Caco-2 (cell line): ENCODE data around the gene KCND3. TPM values are rescaled to one million over a fixed set of nuclear protein-coding genes. Genes with fewer than 3 reads are reported as not detected.

Experiments
- BruUV-seq: library from RNA; stranded (reverse); fragments of 400-500 nt; replicated peaks from 2 replicates; lab custom pipeline; 2021; lab: Mats Ljungman, UMichigan
- CTCF ChIA-PET: fragments of 300-600 bp; sonication (Branson Sonifier 250); formaldehyde crosslinking; loops from one replicate; lab custom pipeline; 2022; ENCODE audit warnings: antibody characterized with exemption; lab: Charles Lee
- POLR2A ChIA-PET: fragments of 300-600 bp; sonication (Branson Sonifier 250); formaldehyde crosslinking; loops from one replicate; lab custom pipeline; 2022; ENCODE audit warnings: antibody characterized with exemption; lab: Charles Lee
- DNase-seq, 2 experiments: peaks; one replicate each; pipeline versions ENCODE4 v3.0.0 to v3.0.0-alpha.2; 2020 to 2022
- H3K27me3 ChIP-seq: replicated peaks from 2 replicates; pipeline ENCODE4 v1.6.0; 2011; ENCODE audit warnings: low read length; ENCODE audit not compliant: control insufficient read depth, insufficient read depth
- H3K36me3 ChIP-seq: 2 replicates; pipeline ENCODE4 v1.5.1; 2011; ENCODE audit warnings: low read length; ENCODE audit not compliant: control insufficient read depth, insufficient read depth
- H3K4me1 ChIP-seq: fragments of 250-450 bp; sonication (Bioruptor Pico); 2 replicates; pipeline ENCODE4 v1.5.1; 2020; ENCODE audit warnings: mild to moderate bottlenecking
- H3K4me3 ChIP-seq: 2 replicates; pipeline ENCODE4 v1.5.1; 2011; ENCODE audit warnings: low read depth, mild to moderate bottlenecking, control low read depth, low read length
- H3K9me3 ChIP-seq: fragments of 250-450 bp; sonication (Bioruptor Pico); 2 replicates; pipeline ENCODE4 v1.5.1; 2020; ENCODE audit warnings: mild to moderate bottlenecking, moderate library complexity
- H3K27ac Mint-ChIP-seq: one replicate; pipeline ENCODE4 v1.8.0; 2022; ENCODE audit warnings: mixed read lengths; ENCODE audit not compliant: unreplicated experiment
- H3K27me3 Mint-ChIP-seq: one replicate; pipeline ENCODE4 v1.8.0; 2022; ENCODE audit warnings: mixed read lengths; ENCODE audit not compliant: insufficient read depth, unreplicated experiment
- H3K36me3 Mint-ChIP-seq: one replicate; pipeline ENCODE4 v1.8.0; 2022; ENCODE audit warnings: mild to moderate bottlenecking, mixed read lengths; ENCODE audit not compliant: insufficient read depth, unreplicated experiment
- H3K4me1 Mint-ChIP-seq: one replicate; pipeline ENCODE4 v1.8.0; 2022; ENCODE audit warnings: low read depth, mixed read lengths; ENCODE audit not compliant: unreplicated experiment
- H3K4me3 Mint-ChIP-seq: one replicate; pipeline ENCODE4 v1.8.0; 2022; ENCODE audit warnings: mild to moderate bottlenecking, moderate library complexity, mixed read lengths; ENCODE audit not compliant: unreplicated experiment
- H3K9me3 Mint-ChIP-seq: one replicate; pipeline ENCODE4 v1.8.0; 2022; ENCODE audit warnings: mixed read lengths; ENCODE audit not compliant: unreplicated experiment
- CTCF ChIP-seq, 2 experiments: fragments of 200-600 bp in 1 of 2; IDR thresholded peaks; 1 replicate in 1 of 2; 2 replicates in 1 of 2; pipeline versions ENCODE4 v1.5.1 to v1.8.0; 2011 to 2022; ENCODE audit warnings: antibody characterized with exemption in 1 of 2, control low read depth in 1 of 2, inconsistent platforms in 1 of 2, low read depth in 1 of 2, low read length in 1 of 2, mild to moderate bottlenecking in 1 of 2, moderate library complexity in 1 of 2; ENCODE audit not compliant: insufficient read depth in 1 of 2, severe bottlenecking in 1 of 2, unreplicated experiment in 1 of 2
- intact Hi-C: fragments of 100-400 bp; cut with micrococcal nuclease; formaldehyde crosslinking; loops from one replicate; pipeline ENCODE4 v1.10.0; 2022; ENCODE audit not compliant: unreplicated experiment
- total RNA-seq: library from RNA; stranded (reverse); gene quantifications from 2 replicates; pipeline ENCODE4 v1.2.3, GENCODE V29; 2022

Gene KCND3
- total RNA-seq, 1 experiment from 2014 or later = 5.1 TPM

GRCh38 chr1:111903871-111904449 is 85.5 kb downstream of the KCND3 start:
- BruUV-seq = no TSS peak
- CTCF ChIA-PET = interaction anchor here (0.6 kb wide), 1 partner anchor 1101 kb away, joined by 4 read pairs; no protein-coding TSS in a partner anchor
- H3K27me3 ChIP-seq = no peaks in the 10 kb centered on the region

DNA sequence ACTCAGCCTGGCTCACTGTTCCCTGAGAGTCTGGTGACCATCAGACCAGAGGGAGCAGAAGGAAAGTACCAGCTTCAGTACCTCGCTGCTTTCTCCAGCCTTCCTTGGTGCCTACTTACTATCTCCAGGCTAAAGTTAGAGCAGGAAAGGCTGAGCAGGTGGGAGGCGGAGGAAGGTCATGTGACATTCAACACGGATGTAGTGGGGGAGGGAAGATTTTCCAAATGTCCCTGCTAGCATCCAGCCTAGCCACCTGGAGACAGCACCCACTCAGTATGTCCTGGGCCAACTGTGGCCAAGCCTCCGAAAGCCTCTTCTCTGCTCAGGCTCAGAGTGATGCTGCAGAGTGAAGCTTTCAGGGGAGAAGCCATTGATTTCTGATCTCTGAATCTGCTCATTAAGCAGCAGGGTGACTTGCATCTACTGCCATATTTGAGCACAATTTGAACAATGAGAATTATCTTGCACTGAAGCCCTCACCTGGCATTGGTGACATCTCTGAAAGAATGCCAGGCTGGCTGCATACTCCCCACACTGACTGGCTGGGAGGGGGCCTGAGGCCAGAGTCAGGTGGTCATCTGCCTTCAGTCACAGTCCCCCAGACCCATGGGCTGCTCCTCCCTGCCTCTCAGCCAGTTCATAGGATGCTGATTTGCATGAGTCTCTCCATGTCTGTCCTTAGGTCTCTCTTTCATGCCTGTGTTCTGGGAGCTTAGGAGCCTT is 86.2 kb downstream of the KCND3 start:
- BruUV-seq = no TSS peak
- no peak for TF ChIP-seq CTCF (IDR thresholded peaks at IDR 0.05; ENCODE audit: insufficient read depth in 1 of 2, low read depth in 1 of 2, low read length in 1 of 2, severe bottlenecking in 1 of 2, unreplicated experiment in 1 of 2)
- H3K27me3 Mint-ChIP-seq = no peaks in the 10 kb centered on the region
- H3K4me1 Mint-ChIP-seq = no peaks in the 10 kb centered on the region
- ChIA-PET POLR2A (no interaction called here), CTCF (no interaction called here)
- no peaks in the 10 kb centered on the region for H3K9me3 Mint-ChIP-seq
- H3K36me3 Mint-ChIP-seq = no peaks in the 10 kb centered on the region
- Histone ChIP-seq H3K4me3 (no peak overlapping the region), H3K27me3 (no peaks in the 10 kb centered on the region), H3K36me3 (no peaks in the 10 kb centered on the region), H3K4me1 (no peaks in the 10 kb centered on the region), H3K9me3 (no peaks in the 10 kb centered on the region)
- DNase-seq = no peak
- intact Hi-C loops = no loop called here
- no peak overlapping the region for H3K27ac Mint-ChIP-seq
- H3K4me3 Mint-ChIP-seq = no peak overlapping the region

More at GRCh38 chr1:111903871-111904449, 85.5 kb downstream of the KCND3 start:
- Mint-ChIP-seq H3K36me3 (no peaks in the 10 kb centered on the region), H3K4me1 (no peaks in the 10 kb centered on the region), H3K27me3 (no peaks in the 10 kb centered on the region), H3K27ac (no peak overlapping the region), H3K4me3 (no peak overlapping the region), H3K9me3 (no peaks in the 10 kb centered on the region)
- POLR2A ChIA-PET = no interaction called here
- Histone ChIP-seq H3K9me3 (no peaks in the 10 kb centered on the region), H3K4me3 (no peak overlapping the region), H3K4me1 (no peaks in the 10 kb centered on the region), H3K36me3 (no peaks in the 10 kb centered on the region)
- intact Hi-C loops = no loop called here
- DNase-seq = no peak
- TF ChIP-seq CTCF (IDR thresholded peaks at IDR 0.05; ENCODE audit: insufficient read depth in 1 of 2, low read depth in 1 of 2, low read length in 1 of 2, severe bottlenecking in 1 of 2, unreplicated experiment in 1 of 2) = no peak

- H3K27me3 ChIP-seq = no peaks in the 10 kb centered on the region
- Mint-ChIP-seq H3K27ac (no peak overlapping the region), H3K9me3 (no peaks in the 10 kb centered on the region), H3K4me1 (no peaks in the 10 kb centered on the region), H3K36me3 (no peaks in the 10 kb centered on the region), H3K4me3 (no peak overlapping the region), H3K27me3 (no peaks in the 10 kb centered on the region)
- DNase-seq = no peak
- no peak for TF ChIP-seq CTCF (IDR thresholded peaks at IDR 0.05; ENCODE audit: insufficient read depth in 1 of 2, low read depth in 1 of 2, low read length in 1 of 2, severe bottlenecking in 1 of 2, unreplicated experiment in 1 of 2)
- ChIA-PET POLR2A (no interaction called here), CTCF (no interaction called here)
- H3K9me3 ChIP-seq = no peaks in the 10 kb centered on the region
- no peaks in the 10 kb centered on the region for H3K36me3 ChIP-seq
- H3K4me3 ChIP-seq = no peak overlapping the region
- intact Hi-C loops = no loop called here
- no peaks in the 10 kb centered on the region for H3K4me1 ChIP-seq
- BruUV-seq = no TSS peak
Observed at GRCh38 chr1:111895469-111895868, 94.0 kb downstream of the KCND3 start.
